DMS 273 (cell line): ENCODE data around the gene HSPG2.
"Not testable (repeated sequence)": the region's sequence is repeated elsewhere in the genome, so short reads cannot be mapped to it uniquely, and the experiment has no call there.

Source experiments
- DNase-seq: peaks from one replicate; lab custom pipeline; 2025; ENCODE audit not compliant: unreplicated experiment; lab: John Stamatoyannopoulos, UW

The HSPG2 gene

DNA sequence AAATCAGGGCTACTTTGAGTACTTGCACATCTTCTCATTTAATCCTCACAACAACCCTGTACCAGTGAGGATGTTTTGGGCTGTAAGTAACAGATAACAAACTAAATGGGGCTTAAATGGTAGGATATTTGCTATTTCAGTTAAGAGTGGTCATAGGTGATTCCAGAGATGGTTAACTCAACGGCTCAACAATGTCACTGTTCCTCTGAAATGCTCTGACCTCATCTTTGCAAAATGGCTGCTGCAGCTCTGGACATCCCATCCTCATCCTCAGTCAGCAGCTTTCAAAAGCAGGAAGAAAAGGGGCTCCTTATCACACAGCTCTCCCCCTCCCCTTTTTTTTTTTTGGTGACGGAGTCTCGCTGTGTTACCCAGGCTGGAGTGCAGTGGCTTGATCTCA, 123.6 kb downstream of the HSPG2 start:
- no peak for DNase-seq

DNA sequence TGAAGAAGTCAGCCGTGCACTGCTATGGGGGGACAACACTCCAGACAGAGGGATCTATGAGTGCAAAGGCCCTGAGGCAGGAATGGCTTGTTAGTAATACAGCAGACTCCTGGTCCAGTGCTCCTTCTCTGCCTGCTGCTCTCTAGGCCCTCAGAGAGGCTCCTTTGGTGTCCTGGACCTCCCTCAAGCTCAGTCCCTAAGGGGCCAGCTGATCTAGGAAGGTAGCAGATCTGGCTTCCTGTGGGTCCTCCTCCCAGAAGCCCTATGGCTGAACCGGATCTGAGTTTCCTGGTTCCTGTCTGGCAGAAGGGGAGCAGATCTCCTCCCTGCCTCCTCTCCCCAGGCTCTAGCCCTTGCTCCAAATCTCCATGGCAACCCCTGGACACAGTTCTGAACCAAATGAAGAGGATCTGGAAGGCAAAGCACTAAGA, 125.2 kb downstream of the HSPG2 start, which contains the start of gene LDLRAD2:
TSS of gene LDLRAD2 (plus strand) at position 391 of the 431 bp plus-strand sequence. CDS start 187 bp downstream, outside the sequence.
- DNase-seq = peak; percentile 27

DNA sequence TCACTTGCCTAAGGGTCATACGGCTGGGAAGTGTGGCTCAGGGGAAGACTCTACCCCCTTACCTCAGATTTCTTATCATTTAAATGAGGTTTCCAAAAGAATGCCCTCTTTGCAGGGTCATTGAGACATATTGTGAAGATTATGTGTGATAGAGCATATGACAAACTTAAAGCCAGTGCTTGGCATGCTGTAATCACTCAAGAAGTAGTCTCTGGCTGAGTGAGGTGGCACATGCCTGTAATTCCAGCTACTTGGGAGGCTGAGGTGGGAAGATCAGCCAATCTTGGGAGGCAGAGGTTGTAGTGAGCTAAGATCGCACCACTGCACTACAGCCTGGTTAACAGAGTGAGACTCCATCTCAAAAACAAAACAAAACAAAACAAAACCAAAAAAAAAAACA, 132.6 kb downstream of the HSPG2 start:
- no peak for DNase-seq

DNA sequence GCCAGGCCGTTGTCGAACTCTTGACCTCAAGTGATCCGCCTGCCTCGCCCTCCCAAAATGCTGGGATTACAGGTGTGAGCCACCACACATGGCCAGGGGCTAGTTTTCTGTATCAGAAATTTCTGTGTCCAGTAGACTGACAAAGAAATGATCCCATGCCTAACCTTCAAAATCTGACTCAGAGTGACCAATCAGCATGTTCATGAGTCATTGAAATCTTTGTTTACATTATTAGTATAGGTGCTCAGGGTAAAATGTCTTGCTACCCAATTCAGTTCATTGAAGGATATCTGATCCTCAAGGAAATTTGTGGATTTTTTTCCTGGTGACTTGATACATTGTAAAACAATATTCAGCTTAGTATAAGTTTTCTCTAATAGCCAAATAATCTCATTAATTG, 136.0 kb downstream of the HSPG2 start:
- DNase-seq = no peak

DNA sequence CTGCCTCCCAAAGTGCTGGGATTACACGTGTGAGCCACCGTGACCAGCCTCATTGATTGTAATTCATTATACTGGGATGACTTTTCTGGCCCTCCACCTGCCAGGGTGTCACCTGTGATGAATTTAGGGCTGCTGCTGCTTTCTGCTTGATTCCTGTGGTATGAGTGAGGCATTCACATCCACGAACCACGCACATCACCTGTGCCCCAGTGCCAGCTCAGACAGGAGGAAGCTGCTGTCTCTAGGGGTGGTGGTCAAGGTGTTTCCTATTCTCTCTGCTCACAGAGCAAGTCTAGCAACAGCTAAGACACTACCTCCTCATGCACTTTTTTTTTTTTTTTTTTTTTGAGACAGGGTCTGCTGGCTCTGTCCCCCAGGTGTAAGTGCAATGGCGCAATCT, 137.4 kb downstream of the HSPG2 start:
- DNase-seq = no peak

DNA sequence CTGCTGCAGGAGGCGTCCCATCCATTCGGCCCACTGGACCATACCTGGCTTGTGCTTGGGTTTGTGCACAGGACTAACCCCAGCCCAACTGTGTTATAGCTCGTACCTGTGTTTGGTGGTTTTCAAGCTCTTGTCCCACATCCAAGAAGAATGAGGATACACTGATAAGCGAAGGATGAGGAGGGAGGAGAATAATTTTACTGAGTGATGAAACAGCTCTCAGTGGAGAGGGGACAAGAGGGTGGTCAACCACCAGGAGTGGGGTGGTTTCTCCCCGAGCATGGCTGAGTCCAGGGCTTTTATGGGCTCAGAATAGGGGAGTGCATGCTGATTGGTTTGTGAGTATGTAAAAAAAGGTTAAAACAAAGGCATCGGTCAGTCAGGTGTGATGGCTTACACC, 142.0 kb downstream of the HSPG2 start:
- DNase-seq = no peak

DNA sequence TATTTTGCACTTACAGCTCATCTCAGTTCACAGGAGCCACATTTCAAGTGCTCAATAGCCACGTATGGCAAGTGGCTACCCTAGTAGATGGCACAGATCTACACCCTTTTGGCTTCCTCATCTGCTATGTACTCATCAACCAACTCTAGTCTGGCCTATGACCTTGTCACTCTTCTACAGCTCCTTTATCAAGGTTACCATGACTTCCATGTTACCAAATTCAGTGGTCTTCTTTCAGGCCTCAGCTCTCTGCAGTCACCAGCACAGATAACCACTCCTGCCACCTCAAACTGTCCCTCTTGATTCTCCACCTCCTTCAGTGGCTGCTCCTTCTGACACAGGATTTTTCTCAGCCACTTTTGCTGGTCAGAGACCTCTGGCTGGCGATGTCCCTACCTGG, 142.5 kb downstream of the HSPG2 start:
- DNase-seq = no peak

DNA sequence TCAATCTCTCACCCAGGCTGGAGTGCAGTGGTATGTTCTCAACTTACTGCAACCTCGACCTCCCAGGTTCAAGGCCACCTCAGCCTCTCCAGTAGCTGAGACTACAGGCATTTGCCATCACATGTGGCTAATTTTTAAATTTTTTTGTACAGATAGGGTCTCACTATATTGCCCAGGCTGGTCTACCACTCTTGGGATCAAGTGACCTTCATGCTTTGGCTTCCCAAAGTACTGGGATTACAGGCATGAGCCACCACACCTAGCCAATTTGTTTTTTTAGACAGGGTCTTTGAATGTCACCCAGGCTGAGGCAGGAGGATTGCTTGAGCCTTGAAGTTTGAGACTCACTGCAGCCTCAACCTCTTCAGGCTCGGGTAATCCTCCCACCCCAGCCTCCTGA, 144.0 kb downstream of the HSPG2 start:
- no peak for DNase-seq

DNA sequence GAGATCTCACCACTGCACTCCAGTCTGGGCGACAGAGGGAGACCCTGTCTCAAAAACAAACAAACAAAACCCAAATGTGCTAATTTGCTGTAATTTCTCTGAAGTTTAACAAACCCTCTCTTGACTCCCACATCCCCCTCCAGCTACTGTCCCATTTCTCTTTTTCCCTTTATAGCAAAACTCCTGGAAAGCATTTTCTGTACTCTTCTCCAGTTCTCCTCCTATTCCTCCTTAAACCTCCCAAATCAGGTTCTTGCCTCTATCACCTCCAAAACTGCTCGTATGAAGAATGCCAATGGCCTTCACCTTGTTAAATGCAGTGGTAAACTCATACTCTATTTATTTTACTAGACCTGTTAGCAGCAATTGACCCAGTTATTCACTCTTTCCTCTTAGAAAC, 150.5 kb downstream of the HSPG2 start:
- DNase-seq = no peak

DNA sequence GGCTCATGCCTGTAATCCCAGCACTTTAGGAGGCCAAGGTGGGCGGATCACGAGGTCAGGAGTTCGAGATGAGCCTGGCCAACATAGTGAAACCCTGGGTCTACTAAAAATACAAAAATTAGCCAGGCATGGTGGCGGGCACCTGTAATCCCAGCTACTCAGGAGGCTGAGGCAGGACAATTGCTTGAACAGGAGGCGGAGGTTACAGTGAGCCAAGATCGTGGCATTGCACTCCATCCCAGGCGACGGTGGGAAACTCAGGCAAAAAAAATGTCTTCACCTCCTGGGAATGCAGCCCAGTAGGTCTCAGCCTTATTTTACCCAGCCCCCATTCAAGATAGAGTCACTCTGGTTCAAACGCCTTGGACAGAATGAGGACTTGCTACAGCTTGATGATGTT, 151.3 kb downstream of the HSPG2 start:
- DNase-seq = not testable (repeated sequence)

DNA sequence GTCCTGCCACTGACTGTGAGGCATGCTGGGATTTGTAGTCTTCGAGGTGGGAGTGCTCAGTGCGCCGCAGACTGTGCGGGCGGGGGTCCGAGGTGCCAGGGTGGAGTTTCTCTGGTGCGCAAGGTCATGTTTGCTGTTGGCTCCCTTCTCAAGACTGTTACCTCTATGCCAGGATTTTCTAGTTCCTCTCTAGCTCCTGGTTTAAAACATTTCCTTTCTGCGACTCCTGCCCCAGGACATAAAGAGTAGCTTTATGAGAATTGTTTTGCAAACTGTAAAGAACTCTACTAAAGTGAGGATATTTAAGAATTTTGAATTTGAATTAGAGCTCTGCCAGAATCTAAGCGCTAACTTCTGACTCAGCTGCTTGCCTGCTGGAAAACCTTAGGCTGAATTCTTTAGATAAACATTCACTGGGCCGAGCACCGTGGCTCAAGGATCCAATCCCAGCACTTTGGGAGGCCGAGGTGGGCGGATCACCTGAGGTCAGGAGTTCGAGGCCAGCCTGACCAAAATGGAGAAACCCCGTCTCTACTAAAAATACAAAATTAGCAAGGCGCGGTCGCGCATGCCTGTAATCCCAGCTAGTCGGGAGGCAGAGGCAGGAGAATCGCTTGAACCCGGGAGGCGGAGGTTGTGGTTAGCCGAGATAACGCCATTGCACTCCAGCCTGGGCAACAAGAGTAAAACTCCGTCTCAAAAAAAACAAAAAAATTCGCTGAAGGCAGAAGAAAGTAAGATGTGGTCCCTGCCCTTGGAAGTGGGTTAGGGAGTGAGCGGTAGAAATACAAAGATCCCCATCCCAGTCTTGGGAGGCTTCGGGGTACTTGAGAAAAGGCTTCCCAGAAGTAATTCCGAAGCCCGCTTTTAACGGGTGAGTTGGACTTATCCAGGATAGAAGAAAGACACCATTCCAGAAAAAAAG, 153.2 kb downstream of the HSPG2 start:
- DNase-seq = peak; percentile 19

DNA sequence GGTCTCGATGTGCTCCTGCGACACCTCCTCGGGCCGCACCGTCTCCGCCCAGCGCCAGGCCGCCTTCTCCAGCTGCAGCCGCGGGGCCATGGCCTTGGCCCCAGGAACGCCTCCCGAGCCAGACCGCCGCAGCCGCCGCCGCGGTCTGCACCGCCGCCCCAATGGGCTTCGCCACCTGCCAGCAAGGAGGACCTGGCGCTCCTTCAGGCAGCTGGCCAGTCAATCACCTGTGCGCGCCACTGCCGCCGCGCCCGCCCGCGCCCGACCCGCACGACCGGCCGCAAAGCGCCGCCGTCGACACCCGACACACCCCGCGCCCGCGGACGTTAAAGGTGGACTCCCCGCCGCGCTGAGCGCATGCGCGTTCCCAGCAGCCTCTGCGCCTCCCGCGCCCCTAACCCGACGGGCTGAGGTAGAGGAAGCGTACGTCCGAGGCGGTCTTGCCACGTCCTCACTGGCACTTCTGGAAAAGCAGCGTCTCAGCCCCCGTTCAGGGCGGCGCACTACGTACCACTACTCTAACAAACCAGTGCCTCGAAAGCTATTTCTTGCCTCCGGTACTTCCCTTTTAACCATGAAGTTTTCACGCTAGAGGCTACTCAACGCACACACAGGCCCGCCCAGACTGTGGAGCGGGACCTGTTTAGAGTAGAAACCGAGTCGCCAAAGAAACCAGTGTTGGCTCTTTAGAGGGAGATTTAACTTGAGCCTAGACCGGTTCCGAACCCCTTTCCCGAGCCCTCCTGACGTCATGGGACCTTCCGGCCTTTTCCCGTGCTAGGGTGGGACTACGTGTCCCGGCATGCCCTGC, 154.0 kb downstream of the HSPG2 start, which contains the start of gene USP48:
TSS of gene USP48 (minus strand) at position 282 of the 811 bp plus-strand sequence. CDS start at position 90, 192 bp downstream.
- peak; percentile 99 for DNase-seq

DNA sequence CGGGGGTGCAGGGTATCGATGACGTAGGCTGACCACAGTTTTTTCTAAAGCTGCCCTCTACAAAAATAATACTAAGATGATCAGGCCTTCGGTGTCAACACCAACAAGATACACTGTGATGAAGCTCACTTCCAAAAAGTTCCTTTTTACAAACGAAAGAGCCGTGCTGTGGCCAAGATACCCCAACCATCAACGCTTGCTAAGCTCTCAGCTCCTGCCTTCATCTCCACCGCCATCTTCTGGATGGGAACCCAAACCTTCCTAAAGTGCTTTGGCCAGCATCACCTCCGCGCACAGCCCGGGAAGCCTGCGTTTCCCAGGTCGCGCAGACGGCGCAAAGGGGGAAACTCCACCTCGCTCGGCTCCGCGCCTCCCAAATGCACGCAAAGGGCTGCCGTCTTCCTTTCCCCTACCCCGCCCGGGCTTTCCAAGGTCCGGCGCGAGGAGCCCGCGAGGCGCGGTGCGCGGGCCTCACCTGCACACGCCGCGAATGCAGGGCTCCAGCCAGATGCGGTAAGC, 154.7 kb downstream of the HSPG2 start:
- DNase-seq = peak; percentile 89

DNA sequence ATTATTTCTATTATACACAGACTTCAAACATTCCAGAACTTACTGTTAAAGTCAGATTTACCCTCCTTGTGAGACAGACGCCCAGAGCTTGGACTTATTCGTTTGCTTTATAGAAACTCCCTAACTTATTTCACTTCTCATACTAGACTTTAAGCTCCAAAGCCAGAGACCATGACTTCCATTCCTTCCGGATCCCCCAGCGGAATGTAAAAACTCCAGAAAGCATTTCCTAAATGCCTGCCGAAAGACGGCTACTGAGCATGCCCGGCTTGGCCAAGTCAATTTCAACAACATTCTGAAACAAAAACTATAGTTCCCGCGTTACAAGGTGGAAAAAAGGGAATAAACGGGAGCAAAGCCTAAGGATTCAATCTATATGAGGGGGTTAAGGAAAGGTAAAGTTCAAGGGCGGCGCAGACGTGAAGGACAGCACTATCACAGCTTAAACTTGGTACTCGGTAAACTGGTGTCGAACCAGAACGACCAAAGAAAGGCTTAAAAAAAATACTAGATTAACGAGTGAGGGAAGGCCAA, 155.2 kb downstream of the HSPG2 start:
- peak; percentile 56 for DNase-seq

DNA sequence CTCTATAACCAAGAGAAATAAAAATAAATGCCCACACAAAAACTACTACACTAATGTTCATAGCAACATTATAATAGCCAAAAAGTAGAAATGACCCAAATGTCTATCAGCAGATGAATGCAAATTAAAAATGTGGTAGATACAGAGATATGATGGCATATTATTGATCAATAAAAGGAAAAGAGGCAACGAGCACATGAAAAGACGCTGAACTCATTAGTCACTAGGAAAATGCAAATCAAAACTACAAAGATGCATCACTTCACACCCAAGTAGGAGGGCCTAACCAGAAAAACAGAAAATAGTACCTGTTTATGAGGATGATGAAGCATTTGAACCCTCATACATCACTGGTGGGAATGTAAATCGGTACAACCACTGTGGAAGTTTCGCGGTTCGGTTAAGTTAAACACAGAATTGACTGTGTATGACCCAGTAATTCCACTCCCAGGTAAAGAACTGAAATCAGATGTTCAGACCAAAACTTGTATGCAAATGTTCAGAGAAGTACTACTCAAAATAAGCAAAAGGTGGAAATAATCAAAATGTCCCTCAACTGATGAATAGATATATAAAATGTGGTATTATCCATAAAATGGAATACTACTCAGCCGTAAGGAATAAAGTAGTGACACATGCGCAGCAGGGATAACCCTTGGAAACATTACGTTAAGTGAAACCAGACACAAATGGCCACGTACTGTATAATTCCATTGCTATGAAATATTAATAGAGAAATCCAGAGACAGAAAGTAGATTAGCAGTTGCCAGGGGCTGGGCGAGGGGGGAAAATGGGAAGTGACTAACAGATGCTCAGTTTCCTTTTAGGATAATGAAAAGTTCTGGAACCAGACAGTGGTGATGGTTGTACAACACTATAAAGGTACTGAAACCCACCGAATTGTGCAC, 157.2 kb downstream of the HSPG2 start:
- DNase-seq = no peak

DNA sequence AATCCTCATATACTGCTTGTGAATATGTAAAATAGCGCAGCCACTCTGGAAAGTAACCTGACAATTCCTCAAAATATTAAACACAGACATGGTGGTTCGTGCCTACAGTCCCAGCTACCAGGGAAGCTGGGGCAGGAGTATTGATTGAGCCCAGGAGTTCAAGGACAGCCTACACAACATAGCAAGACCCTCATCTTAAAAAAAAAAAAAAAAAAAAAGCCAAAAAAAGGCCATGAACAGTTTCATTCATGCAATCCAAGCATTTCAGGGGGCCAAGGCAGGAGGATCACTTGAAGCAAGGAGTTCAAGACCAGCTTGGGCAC, 158.7 kb downstream of the HSPG2 start:
- DNase-seq = no peak

DNA sequence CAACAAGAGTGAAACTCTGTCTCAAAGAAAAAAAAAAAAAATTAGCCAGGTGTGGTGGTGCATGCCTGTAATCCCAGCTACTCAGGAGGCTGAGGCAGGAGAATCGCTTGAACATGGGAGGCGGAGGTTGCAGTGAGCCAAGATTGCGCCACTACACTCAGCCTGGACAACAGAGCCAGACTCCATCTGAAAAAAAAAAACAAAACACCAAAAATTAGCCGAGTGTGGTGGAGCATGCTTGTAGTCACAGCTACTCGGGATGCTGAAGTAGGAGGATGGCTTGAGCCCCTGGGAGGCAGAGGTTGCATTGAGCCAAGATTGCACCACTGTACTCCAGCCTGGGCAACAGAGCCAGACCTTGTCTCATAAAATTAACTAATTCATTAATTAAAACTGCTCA, 160.2 kb downstream of the HSPG2 start:
- DNase-seq = not testable (repeated sequence)

DNA sequence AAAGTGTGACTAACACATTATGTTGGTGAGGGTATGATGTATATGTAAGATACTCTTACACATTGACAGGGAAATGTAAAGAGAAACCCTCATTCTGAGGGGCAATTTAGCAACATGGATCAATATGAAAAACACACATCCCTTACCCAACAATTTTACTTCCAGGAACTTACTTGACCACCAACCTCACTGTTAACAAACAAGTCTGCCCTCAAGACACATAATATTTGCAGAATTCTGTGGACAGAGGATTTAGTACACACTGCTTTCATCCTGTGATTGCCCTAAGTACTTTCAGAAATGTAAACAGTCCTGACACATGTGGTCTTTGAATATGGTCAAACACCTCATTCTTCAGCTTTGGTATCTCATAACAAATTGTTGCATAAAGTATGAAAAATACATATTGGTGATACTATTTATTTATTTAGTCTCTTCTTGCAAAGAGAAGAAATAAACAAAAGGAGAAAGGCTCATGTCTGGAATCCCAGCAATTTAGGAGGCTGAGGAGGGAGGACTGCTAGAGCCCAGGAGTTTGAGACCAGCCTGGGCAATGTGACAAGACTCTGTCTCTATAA, 161.0 kb downstream of the HSPG2 start:
- no peak for DNase-seq

DNA sequence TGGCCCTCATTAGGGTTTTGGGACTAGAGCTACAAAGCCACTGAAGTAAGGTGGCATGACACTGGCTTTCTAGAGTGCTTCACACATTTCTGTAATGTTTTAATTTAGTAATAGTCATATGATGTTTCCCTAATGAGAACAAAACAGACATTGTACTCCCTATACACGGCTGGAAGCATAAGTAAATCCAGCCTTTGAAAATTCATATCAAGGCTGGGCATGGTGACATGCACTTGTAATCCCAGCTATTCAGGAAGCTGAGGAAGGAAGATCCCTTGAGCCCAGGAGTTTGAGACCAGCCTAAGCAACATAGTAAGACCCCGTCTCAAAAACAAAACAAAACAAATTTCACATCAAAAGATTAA, 161.6 kb downstream of the HSPG2 start:
- DNase-seq = no peak
